GM12878 (cell line): ENCODE measurements around the gene TNP2. TPM values are rescaled to one million over a fixed set of nuclear protein-coding genes. Genes with fewer than 3 reads are reported as not detected.

Experiments
- ATAC-seq: fragments of 200-7000 bp; cut with Tn5 transposase; 3 replicates; pipeline ENCODE4 v1.9.1; 2020; ENCODE audit warnings: mild to moderate bottlenecking, moderate library complexity
- BruUV-seq: library from RNA; stranded (reverse); fragments of 400-500 nt; replicated peaks from 2 replicates; lab custom pipeline; 2021; lab: Mats Ljungman, UMichigan
- CTCF ChIA-PET: fragments of 300-600 bp; sonication (Branson Sonifier 250); formaldehyde crosslinking; extraction: SDS; loops from one replicate; lab custom pipeline; 2021; ENCODE audit warnings: inconsistent platforms; lab: Yijun Ruan, JAX
- POLR2A ChIA-PET: fragments of 350-600 bp; formaldehyde crosslinking; extraction: SDS; loops from one replicate; lab custom pipeline; 2021; ENCODE audit warnings: inconsistent platforms; lab: Charles Lee
- RAD21 ChIA-PET: fragments of 300-600 bp; sonication (Branson Sonifier 250); formaldehyde crosslinking; loops from one replicate; lab custom pipeline; 2023; ENCODE audit warnings: antibody characterized with exemption; ENCODE audit not compliant: unreplicated experiment; lab: Charles Lee
- SMC1A ChIA-PET: fragments of 300-600 bp; sonication (Branson Sonifier 250); formaldehyde crosslinking; loops from one replicate; lab custom pipeline; 2023; ENCODE audit not compliant: unreplicated experiment, uncharacterized antibody; lab: Charles Lee
- DNase-seq: peaks from one replicate; pipeline ENCODE4 v3.0.0-alpha.2; 2011; ENCODE audit warnings: low read depth, low spot score
- FAIRE-seq: peaks from 3 replicates; lab custom pipeline; 2011; peaks lifted over from hg19 to GRCh38; lab: Jason Lieb, UNC
- H2AFZ ChIP-seq: 2 replicates; pipeline ENCODE4 v1.6.0; 2011; ENCODE audit warnings: low read depth, low read length, control low read depth; ENCODE audit not compliant: control insufficient read depth
- H3K27ac ChIP-seq: 2 replicates; pipeline ENCODE4 v1.5.1; 2011; ENCODE audit warnings: control low read depth; ENCODE audit not compliant: control insufficient read depth, insufficient read depth
- H3K27me3 ChIP-seq, 2 experiments: replicated peaks in 1 of 2; 2 replicates each; pipeline versions ENCODE4 v1.6.0 to v1.6.1; 2011; ENCODE audit warnings: low read length in 1 of 2; ENCODE audit not compliant: control insufficient read depth in 2 of 2, insufficient read depth in 2 of 2
- H3K36me3 ChIP-seq, 2 experiments: 2 replicates each; pipeline ENCODE4 v1.5.1; 2011; ENCODE audit warnings: low read length in 1 of 2; ENCODE audit not compliant: control insufficient read depth in 2 of 2, insufficient read depth in 2 of 2
- H3K4me1 ChIP-seq: 2 replicates; pipeline ENCODE4 v1.6.1; 2011; ENCODE audit warnings: mild to moderate bottlenecking, low read length, moderate library complexity, mixed read lengths; ENCODE audit not compliant: control insufficient read depth, insufficient read depth
- H3K4me2 ChIP-seq: 2 replicates; pipeline ENCODE4 v1.6.0; 2011; ENCODE audit warnings: control low read depth; ENCODE audit not compliant: control insufficient read depth, insufficient read depth
- H3K4me3 ChIP-seq: fragments of 200-600 bp; sonication (generic); 2 replicates; pipeline ENCODE4 v1.5.1; 2016
- H3K79me2 ChIP-seq: 2 replicates; pipeline ENCODE4 v1.6.0; 2011; ENCODE audit warnings: low read length; ENCODE audit not compliant: control insufficient read depth, insufficient read depth
- H3K9ac ChIP-seq: 2 replicates; pipeline ENCODE4 v1.8.0; 2011; ENCODE audit warnings: low read length, control low read depth, mixed read lengths; ENCODE audit not compliant: control insufficient read depth, insufficient read depth
- H3K9me3 ChIP-seq: replicated peaks from 3 replicates; pipeline ENCODE4 v1.5.1; 2011; ENCODE audit warnings: mild to moderate bottlenecking, low read length; ENCODE audit not compliant: control insufficient read depth, insufficient read depth
- H4K20me1 ChIP-seq: 2 replicates; pipeline ENCODE4 v1.6.0; 2011; ENCODE audit not compliant: control insufficient read depth, insufficient read depth
- ASH2L ChIP-seq: fragments of 300-600, 200-600 bp; sonication (generic); IDR thresholded peaks from 2 replicates; pipeline ENCODE4 v1.6.1; 2017; ENCODE audit warnings: low read depth, mild to moderate bottlenecking, borderline replicate concordance
- BCLAF1 ChIP-seq: fragments of 450-650 bp; IDR thresholded peaks from 2 replicates; pipeline ENCODE4 v1.6.1; 2017; ENCODE audit warnings: antibody characterized with exemption, mild to moderate bottlenecking, moderate library complexity
- BHLHE40 ChIP-seq, 2 experiments: fragments of 450-650 bp in 1 of 2; IDR thresholded peaks; 2 replicates each; pipeline ENCODE4 v1.6.1; 2011 to 2017; ENCODE audit warnings: low read depth in 2 of 2, borderline replicate concordance in 1 of 2, improper control_type of control experiment in 1 of 2, low read length in 1 of 2, mild to moderate bottlenecking in 1 of 2
- BMI1 ChIP-seq: fragments of 450-650 bp; IDR thresholded peaks from 2 replicates; pipeline ENCODE4 v1.6.1; 2016; ENCODE audit warnings: mild to moderate bottlenecking, moderate library complexity, borderline replicate concordance
- ETV6 ChIP-seq, 2 experiments: fragments of 450-650 bp in 1 of 2; IDR thresholded peaks in 1 of 2; conservative IDR thresholded peaks in 1 of 2; 2 replicates each; pipeline ENCODE4 v1.6.1; 2014; ENCODE audit warnings: antibody characterized with exemption in 1 of 2, borderline replicate concordance in 1 of 2, low read depth in 1 of 2, mild to moderate bottlenecking in 1 of 2, moderate library complexity in 1 of 2
- HDAC2 ChIP-seq: fragments of 200-600 bp; sonication (generic); IDR thresholded peaks from 2 replicates; pipeline ENCODE4 v1.6.1; 2017
- IKZF2 ChIP-seq, 2 experiments: fragments of 450-650 bp; IDR thresholded peaks; 2 replicates each; pipeline ENCODE4 v1.6.1; 2017; ENCODE audit warnings: mild to moderate bottlenecking in 2 of 2, moderate library complexity in 2 of 2
- JUNB ChIP-seq: IDR thresholded peaks from 2 replicates; pipeline ENCODE4 v1.6.1; 2016; ENCODE audit warnings: antibody characterized with exemption, mild to moderate bottlenecking
- NFXL1 ChIP-seq: fragments of 450-650 bp; IDR thresholded peaks from 2 replicates; pipeline ENCODE4 v1.6.1; 2017; ENCODE audit warnings: antibody characterized with exemption, mild to moderate bottlenecking, borderline replicate concordance
- NRF1 ChIP-seq: conservative IDR thresholded peaks from 2 replicates; pipeline ENCODE4 v1.6.1; 2011; ENCODE audit warnings: mild to moderate bottlenecking, low read depth, low read length, improper control_type of control experiment
- RCOR1 ChIP-seq: conservative IDR thresholded peaks from 2 replicates; pipeline ENCODE4 v1.6.1; 2012; ENCODE audit warnings: low read depth, low read length, improper control_type of control experiment
- TAF1 ChIP-seq: IDR thresholded peaks from 2 replicates; pipeline ENCODE4 v1.6.1; 2011; ENCODE audit warnings: mild to moderate bottlenecking, low read depth, low read length, borderline replicate concordance
- TBL1XR1 ChIP-seq: IDR thresholded peaks from 2 replicates; pipeline ENCODE4 v1.6.1; 2012; ENCODE audit warnings: low read depth, low read length, improper control_type of control experiment
- TCF7 ChIP-seq: IDR thresholded peaks from 2 replicates; pipeline ENCODE4 v1.6.1; 2014; ENCODE audit warnings: antibody characterized with exemption, borderline replicate concordance
- WGBS: methylation state at CpG from one replicate; pipeline ENCODE4 v1.1.6; 2016; ENCODE audit warnings: low lambda C conversion rate; ENCODE audit not compliant: insufficient replicate concordance, insufficient coverage; ENCODE audit errors: missing lambda C conversion rate; 5-methylcytosine and 5-hydroxymethylcytosine counted together
- in situ Hi-C: fragments of 300-500 bp; cut with MboI; formaldehyde crosslinking; loops from 9 replicates; pipeline ENCODE4 v1.14.3; 2018; ENCODE audit warnings: mixed read lengths
- intact Hi-C: fragments of 100-400 bp; cut with micrococcal nuclease; formaldehyde crosslinking; loops from one replicate; pipeline ENCODE4 v1.14.2; 2022; ENCODE audit not compliant: unreplicated experiment
- polyA plus RNA-seq, 11 experiments: library from polyadenylated mRNA; depleted of rRNA in 4 of 11; unstranded in 6 of 11; stranded (reverse) in 5 of 11; fragments of >200 nt; fragmentation: Nextera tagmentation in 4 of 11; fragmentation: Illumina TruSeq in 1 of 11; extraction: Ambion mirVana in 4 of 11; extraction: Trizol in 1 of 11; gene quantifications; 1 replicate in 1 of 11; 2 replicates in 10 of 11; pipeline versions ENCODE4 v1.2.1 to v1.2.3, GENCODE V29; 2011 to 2016; ENCODE audit warnings: inconsistent platforms in 2 of 11, missing spikeins in 2 of 11, low read depth in 1 of 11
- total RNA-seq, 4 experiments: library from RNA; depleted of rRNA in 3 of 4; stranded (reverse); fragments of >200 nt in 3 of 4; fragmentation: Illumina TruSeq in 1 of 4; extraction: Trizol in 1 of 4; gene quantifications; 2 replicates each; pipeline versions ENCODE4 v1.2.1 to v1.2.3, GENCODE V29; 2013 to 2021
- TF ChIP-seq, protein P1 (sequence below): IDR thresholded peaks from 2 replicates; pipeline ENCODE4 v1.6.1; 2011; ENCODE audit warnings: low read depth, mild to moderate bottlenecking, low read length, moderate library complexity, borderline replicate concordance; ENCODE audit errors: extremely low read depth
- TF ChIP-seq, protein P2 (sequence below): fragments of 150-350 bp; IDR thresholded peaks from 2 replicates; pipeline ENCODE4 v1.6.1; 2014; ENCODE audit warnings: mild to moderate bottlenecking, low read depth, low read length
- TF ChIP-seq, protein P3 (sequence below): fragments of 450-650 bp; IDR thresholded peaks from 2 replicates; pipeline ENCODE4 v1.6.1; 2014; ENCODE audit warnings: mild to moderate bottlenecking

The TNP2 gene
- total and polyA plus RNA-seq, 10 of the 15 experiments (the other 5 are each of a cell fraction or from before 2014, with no cell fraction given): not detected

DNA sequence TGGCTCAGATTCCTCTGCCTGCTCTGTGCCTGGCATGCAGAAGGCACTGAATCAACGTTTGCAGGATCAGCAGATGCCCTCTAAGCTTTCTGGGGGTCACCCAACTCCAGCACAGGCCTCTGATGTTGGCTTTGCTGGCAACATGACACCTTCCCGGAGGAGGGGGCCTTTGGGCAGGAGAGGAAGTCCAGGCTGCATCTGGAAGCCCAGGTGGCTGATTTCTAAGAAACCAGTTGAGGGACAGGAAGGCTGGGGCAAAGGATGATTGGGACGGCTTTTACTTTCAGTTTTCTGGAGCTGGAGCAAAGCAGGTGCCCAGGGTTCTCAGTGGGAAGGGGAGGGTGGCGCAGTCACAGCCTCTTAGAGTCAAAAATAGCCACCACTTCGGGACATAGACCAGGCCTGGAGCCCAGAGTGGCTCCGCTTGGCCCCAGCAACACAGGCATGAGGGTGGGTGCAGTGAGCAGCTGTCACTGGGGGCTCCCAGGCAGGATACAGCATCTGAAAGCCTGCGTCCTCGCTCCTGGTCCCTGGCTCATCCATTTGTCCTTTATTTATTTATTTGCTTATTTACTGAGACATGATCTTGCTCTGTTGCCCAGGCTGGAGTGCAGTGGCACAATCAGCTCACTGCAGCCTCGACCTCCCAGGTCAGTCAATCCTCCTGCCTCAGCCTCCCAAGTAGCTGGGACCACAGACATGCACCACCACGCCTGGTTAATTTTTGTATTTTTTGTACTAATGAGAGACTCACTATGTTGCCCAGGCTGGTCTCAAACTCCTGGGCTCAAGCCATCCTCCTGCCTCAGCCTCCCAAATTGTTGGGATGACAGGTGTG lies 28.3 kb downstream of the TNP2 start:
- RAD21 ChIA-PET: no interaction called here
- Histone ChIP-seq H3K9ac (no peak overlapping the region), H3K4me3 (no peak overlapping the region), H3K36me3 (no peaks in the 10 kb centered on the region), H3K27me3 (no peaks in the 10 kb centered on the region), H3K27ac (no peak overlapping the region), H2AFZ (no peak overlapping the region), H3K9me3 (no peaks in the 10 kb centered on the region), H3K4me1 (peaks cover 3% of the 10 kb centered on the region; the same call in 1 of the 2 replicates), H4K20me1 (no peaks in the 10 kb centered on the region), H3K4me2 (no peak overlapping the region), H3K79me2 (no peaks in the 10 kb centered on the region)
- intact Hi-C loops: no loop called here
- BruUV-seq: no TSS peak
- SMC1A ChIA-PET: no interaction called here
- FAIRE-seq (no peak), DNase-seq (no peak), ATAC-seq (no peak)
- 73% methylated on average over 10 of the region's 10 CpGs for WGBS
- POLR2A ChIA-PET: interaction anchor here (1.2 kb wide), 1 partner anchor 11 kb away, joined by 5 read pairs; no protein-coding TSS in a partner anchor
- CTCF ChIA-PET: no interaction called here
- in situ Hi-C loops: no loop called here
- TF ChIP-seq TBL1XR1: no peak
- TF ChIP-seq IKZF2 (IDR thresholded peaks at IDR 0.05): no peak
- TF ChIP-seq ASH2L: no peak
- TF ChIP-seq TAF1: no peak
- TF ChIP-seq TCF7: no peak
- no peak for TF ChIP-seq ETV6 (conservative IDR thresholded peaks at IDR 0.05 in 1 of 2, IDR thresholded peaks at IDR 0.05 in 1 of 2; ENCODE audit: borderline replicate concordance in 1 of 2, low read depth in 1 of 2)
- TF ChIP-seq BCLAF1: no peak
- no peak for TF ChIP-seq NFXL1
- TF ChIP-seq, protein P1, sequence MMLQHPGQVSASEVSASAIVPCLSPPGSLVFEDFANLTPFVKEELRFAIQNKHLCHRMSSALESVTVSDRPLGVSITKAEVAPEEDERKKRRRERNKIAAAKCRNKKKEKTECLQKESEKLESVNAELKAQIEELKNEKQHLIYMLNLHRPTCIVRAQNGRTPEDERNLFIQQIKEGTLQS: no peak
- no peak for TF ChIP-seq NRF1
- TF ChIP-seq, protein P2, sequence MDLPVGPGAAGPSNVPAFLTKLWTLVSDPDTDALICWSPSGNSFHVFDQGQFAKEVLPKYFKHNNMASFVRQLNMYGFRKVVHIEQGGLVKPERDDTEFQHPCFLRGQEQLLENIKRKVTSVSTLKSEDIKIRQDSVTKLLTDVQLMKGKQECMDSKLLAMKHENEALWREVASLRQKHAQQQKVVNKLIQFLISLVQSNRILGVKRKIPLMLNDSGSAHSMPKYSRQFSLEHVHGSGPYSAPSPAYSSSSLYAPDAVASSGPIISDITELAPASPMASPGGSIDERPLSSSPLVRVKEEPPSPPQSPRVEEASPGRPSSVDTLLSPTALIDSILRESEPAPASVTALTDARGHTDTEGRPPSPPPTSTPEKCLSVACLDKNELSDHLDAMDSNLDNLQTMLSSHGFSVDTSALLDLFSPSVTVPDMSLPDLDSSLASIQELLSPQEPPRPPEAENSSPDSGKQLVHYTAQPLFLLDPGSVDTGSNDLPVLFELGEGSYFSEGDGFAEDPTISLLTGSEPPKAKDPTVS: no peak
- TF ChIP-seq, protein P3, sequence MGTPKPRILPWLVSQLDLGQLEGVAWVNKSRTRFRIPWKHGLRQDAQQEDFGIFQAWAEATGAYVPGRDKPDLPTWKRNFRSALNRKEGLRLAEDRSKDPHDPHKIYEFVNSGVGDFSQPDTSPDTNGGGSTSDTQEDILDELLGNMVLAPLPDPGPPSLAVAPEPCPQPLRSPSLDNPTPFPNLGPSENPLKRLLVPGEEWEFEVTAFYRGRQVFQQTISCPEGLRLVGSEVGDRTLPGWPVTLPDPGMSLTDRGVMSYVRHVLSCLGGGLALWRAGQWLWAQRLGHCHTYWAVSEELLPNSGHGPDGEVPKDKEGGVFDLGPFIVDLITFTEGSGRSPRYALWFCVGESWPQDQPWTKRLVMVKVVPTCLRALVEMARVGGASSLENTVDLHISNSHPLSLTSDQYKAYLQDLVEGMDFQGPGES: no peak
- no peak for TF ChIP-seq BHLHE40 (IDR thresholded peaks at IDR 0.05; ENCODE audit: borderline replicate concordance in 1 of 2, low read depth in 2 of 2, low read length in 1 of 2)
- TF ChIP-seq HDAC2: no peak
- TF ChIP-seq RCOR1: no peak
- TF ChIP-seq BMI1: no peak
- TF ChIP-seq JUNB: no peak
